CD4-positive, alpha-beta T cell treated with Interleukin-12 subunit alpha and Interleukin-12 subunit beta, for 1 hour (primary cell): ENCODE measurements around the gene HES1.
"Not testable (repeated sequence)": the region's sequence is repeated elsewhere in the genome, so short reads cannot be mapped to it uniquely, and the experiment has no call there.

Experiments used
- DNase-seq: peaks from one replicate; pipeline ENCODE4 v3.0.0-alpha.2; 2020

HES1 gene

GRCh38 chr3:194145702-194146101 is 9.8 kb downstream of the HES1 start:
- no peak for DNase-seq

GRCh38 chr3:194147679-194148078 is 11.7 kb downstream of the HES1 start:
- DNase-seq: no peak

- DNase-seq: no peak
These were observed 12.4 kb downstream of the HES1 start for GRCh38 chr3:194148383-194148782.

- no peak for DNase-seq
These were observed 14.4 kb downstream of the HES1 start for GRCh38 chr3:194150252-194150934.

GRCh38 chr3:194150935-194151302 is 15.0 kb downstream of the HES1 start:
- not testable (repeated sequence) for DNase-seq

- no peak for DNase-seq
These were observed 18.4 kb downstream of the HES1 start for GRCh38 chr3:194154346-194154745.

GRCh38 chr3:194156095-194156494 is 20.1 kb downstream of the HES1 start:
- no peak for DNase-seq

GRCh38 chr3:194158942-194159439 is 23.0 kb downstream of the HES1 start:
- DNase-seq: no peak

GRCh38 chr3:194160158-194160557 is 24.2 kb downstream of the HES1 start:
- no peak for DNase-seq

GRCh38 chr3:194161131-194162045 is 25.4 kb downstream of the HES1 start:
- no peak for DNase-seq

- DNase-seq: no peak
These were observed 26.2 kb downstream of the HES1 start for GRCh38 chr3:194162070-194162678.

GRCh38 chr3:194162817-194163584 is 27.1 kb downstream of the HES1 start:
- no peak for DNase-seq

GRCh38 chr3:194163697-194164096 is 27.7 kb downstream of the HES1 start:
- DNase-seq: no peak

- no peak for DNase-seq
These were observed 28.9 kb downstream of the HES1 start for GRCh38 chr3:194164861-194165260.

- no peak for DNase-seq
These were observed 29.5 kb downstream of the HES1 start for GRCh38 chr3:194165271-194166018.

- no peak for DNase-seq
These were observed 30.9 kb downstream of the HES1 start for GRCh38 chr3:194166682-194167479.

GRCh38 chr3:194167480-194168282 is 31.7 kb downstream of the HES1 start:
- DNase-seq: no peak

- DNase-seq: no peak
These were observed 33.0 kb downstream of the HES1 start for GRCh38 chr3:194168994-194169393.

- DNase-seq: no peak
These were observed 33.6 kb downstream of the HES1 start for GRCh38 chr3:194169595-194169994.

GRCh38 chr3:194170793-194171192 is 34.8 kb downstream of the HES1 start:
- DNase-seq: no peak
